Right lobe of liver (tissue), 4 donors: ENCODE data around the gene MUTYH.

Experiments used
- CTCF ChIP-seq, 4 donors: fragments of 200-600 bp in 3 of 4; fragments of 450-650 bp in 1 of 4; IDR thresholded peaks; one replicate each; pipeline versions ENCODE4 v1.5.1 to v1.8.0; 2016 to 2022; ENCODE audit warnings: antibody characterized with exemption in 4 of 4, mild to moderate bottlenecking in 2 of 4
- POLR2A ChIP-seq: fragments of 450-650 bp; IDR thresholded peaks from one replicate; pipeline ENCODE4 v1.6.1; 2017; ENCODE audit warnings: antibody characterized with exemption, mild to moderate bottlenecking
- donor health status: DM: no; HTN: no; CAD: no.
- donor health status: DM: no; HTN: no; CAD: no.
- donor health status: DM: no; HTN: yes; CAD: no.

GRCh38 chr1:45348966-45349677 is 8.9 kb upstream of the MUTYH start:
- no peak for TF ChIP-seq CTCF (IDR thresholded peaks at IDR 0.05)
- TF ChIP-seq POLR2A, result no peak
